ENCODE results near the gene FGF1.

The FGF1 gene

DNA sequence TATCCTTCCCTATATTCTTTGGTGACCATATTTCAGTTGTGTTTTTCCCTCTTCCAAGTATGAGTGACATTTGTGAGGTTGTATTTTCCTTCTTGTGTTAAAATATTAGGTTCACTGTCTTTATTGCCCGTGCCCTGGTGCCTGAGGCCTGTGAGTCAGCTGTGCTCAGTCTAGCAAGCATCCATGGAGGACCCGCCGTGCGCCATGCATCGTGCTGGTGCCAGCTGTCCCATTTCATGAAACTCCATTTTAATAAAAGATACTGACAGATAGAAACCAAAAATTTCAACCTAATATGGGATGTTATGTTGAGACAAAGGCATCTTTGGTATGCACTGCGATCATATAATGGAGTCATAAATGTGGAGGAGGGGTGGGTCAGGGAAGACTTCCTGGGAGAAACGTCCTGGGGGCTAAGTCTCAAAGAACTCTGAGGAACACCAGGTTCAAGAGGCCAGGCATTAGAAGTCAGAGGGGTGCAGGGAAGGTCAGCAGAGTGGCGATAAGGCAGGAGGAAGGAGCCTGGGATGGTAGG is 34.0 kb upstream of the FGF1 start:
- H3K9me3 ChIP-seq (ENCODE audit: control insufficient read depth, low read length) = no peaks in the 10 kb centered on the region
- DNase-seq = no peak
- H3K4ac ChIP-seq (ENCODE audit: low read depth in 1 of 2, low read length in 2 of 2) = no peak overlapping the region
- H3K18ac ChIP-seq (ENCODE audit: low read depth in 1 of 2, low read length in 2 of 2) = no peak overlapping the region
- H4K8ac ChIP-seq (ENCODE audit: low read length) = no peak overlapping the region
- H2AFZ ChIP-seq (ENCODE audit: low read depth, low read length) = no peak overlapping the region
- H3K36me3 ChIP-seq (ENCODE audit: control insufficient read depth in 1 of 2, insufficient read depth in 2 of 2, low read depth in 1 of 2, low read length in 2 of 2) = no peaks in the 10 kb centered on the region
- H2BK15ac ChIP-seq (ENCODE audit: low read depth, poor library complexity, severe bottlenecking) = no peak overlapping the region
- H3K4me3 ChIP-seq (ENCODE audit: insufficient read depth in 1 of 2, low read depth in 1 of 2, low read length in 2 of 2) = no peak overlapping the region
- H2BK120ac ChIP-seq (ENCODE audit: low read depth, low read length) = no peak overlapping the region
- WGBS = 76% methylated on average over 4 of the region's 8 CpGs
- no peak overlapping the region for H2BK5ac ChIP-seq (ENCODE audit: low read depth, low read length, poor library complexity, severe bottlenecking)
- no peak overlapping the region for H2BK12ac ChIP-seq (ENCODE audit: low read length in 2 of 2)
- H3K23ac ChIP-seq (ENCODE audit: low read length in 2 of 2) = no peak overlapping the region
- peak overlapping the region; percentile 21 for H2AK5ac ChIP-seq (ENCODE audit: low read length, severe bottlenecking)
- no peak overlapping the region for H3K27ac ChIP-seq (ENCODE audit: low read length, poor library complexity, severe bottlenecking)
- H3K14ac ChIP-seq (ENCODE audit: low read length in 2 of 2) = peak overlapping the region in 1 of 2 experiments; percentile 61
- no peaks in the 10 kb centered on the region for H3K27me3 ChIP-seq (ENCODE audit: control insufficient read depth in 1 of 2, insufficient read depth in 1 of 2, low read length in 2 of 2)
- no peak overlapping the region for H3K4me2 ChIP-seq (ENCODE audit: low read length, poor library complexity, severe bottlenecking)
- H4K91ac ChIP-seq (ENCODE audit: low read length) = no peak overlapping the region
- no peak overlapping the region for H3K9ac ChIP-seq (ENCODE audit: low read length)
- no peaks in the 10 kb centered on the region for H3K79me1 ChIP-seq (replicated peaks; ENCODE audit: low read length, poor library complexity, severe bottlenecking)
- H3K4me1 ChIP-seq (ENCODE audit: control insufficient read depth, insufficient read depth, low read depth, low read length) = peaks cover 11% of the 10 kb centered on the region

DNA sequence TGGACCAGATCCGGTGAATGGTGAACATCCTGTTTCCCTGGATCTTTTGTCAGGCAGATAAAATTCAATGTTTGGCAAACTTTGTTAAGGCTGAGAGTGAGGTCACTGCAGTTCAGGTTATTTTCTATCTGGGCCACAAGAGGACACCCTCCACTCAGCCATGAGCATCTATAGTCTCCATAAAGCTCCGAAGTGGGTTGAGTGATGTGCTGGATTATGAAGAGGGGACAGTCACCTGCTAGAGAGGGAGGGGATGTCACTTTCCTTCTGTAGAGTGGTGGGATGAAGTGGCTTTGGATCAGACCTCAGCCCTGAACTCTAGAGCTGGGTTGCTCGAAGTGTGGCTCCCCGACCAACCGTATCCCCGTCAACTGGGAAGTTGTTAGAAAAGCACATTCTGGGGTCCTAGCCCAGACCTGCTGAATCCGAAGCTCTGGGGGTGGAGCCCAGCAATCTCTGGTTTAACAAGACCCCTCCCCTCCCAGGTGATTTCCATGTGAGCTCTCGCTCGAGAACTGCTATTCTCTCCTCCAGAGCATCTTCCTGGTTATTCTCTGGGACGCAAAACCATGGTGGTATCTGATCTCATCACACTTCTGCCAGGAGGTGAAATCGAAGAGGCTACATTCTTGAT is 31.8 kb upstream of the FGF1 start:
- Histone ChIP-seq H3K23ac (ENCODE audit: low read length in 2 of 2) (no peak overlapping the region), H2BK120ac (ENCODE audit: low read depth, low read length) (no peak overlapping the region), H3K27me3 (ENCODE audit: control insufficient read depth in 1 of 2, insufficient read depth in 1 of 2, low read length in 2 of 2) (no peaks in the 10 kb centered on the region), H2BK5ac (ENCODE audit: low read depth, low read length, poor library complexity, severe bottlenecking) (no peak overlapping the region), H3K36me3 (ENCODE audit: control insufficient read depth in 1 of 2, insufficient read depth in 2 of 2, low read depth in 1 of 2, low read length in 2 of 2) (no peaks in the 10 kb centered on the region), H3K9ac (ENCODE audit: low read length) (peak overlapping the region; percentile 66), H2BK12ac (ENCODE audit: low read length in 2 of 2) (no peak overlapping the region), H2AFZ (ENCODE audit: low read depth, low read length) (no peak overlapping the region), H3K14ac (ENCODE audit: low read length in 2 of 2) (no peak overlapping the region), H4K8ac (ENCODE audit: low read length) (no peak overlapping the region), H4K91ac (ENCODE audit: low read length) (no peak overlapping the region), H3K4me3 (ENCODE audit: insufficient read depth in 1 of 2, low read depth in 1 of 2, low read length in 2 of 2) (no peak overlapping the region), H3K79me1 (replicated peaks; ENCODE audit: low read length, poor library complexity, severe bottlenecking) (no peaks in the 10 kb centered on the region), H3K18ac (ENCODE audit: low read depth in 1 of 2, low read length in 2 of 2) (peak overlapping the region in 1 of 2 experiments; percentile 59), H3K4me2 (ENCODE audit: low read length, poor library complexity, severe bottlenecking) (no peak overlapping the region), H3K9me3 (ENCODE audit: control insufficient read depth, low read length) (no peaks in the 10 kb centered on the region), H3K4ac (ENCODE audit: low read depth in 1 of 2, low read length in 2 of 2) (peak overlapping the region in 1 of 2 experiments; percentile 21), H3K27ac (ENCODE audit: low read length, poor library complexity, severe bottlenecking) (no peak overlapping the region), H2AK5ac (ENCODE audit: low read length, severe bottlenecking) (no peak overlapping the region), H3K4me1 (ENCODE audit: control insufficient read depth, insufficient read depth, low read depth, low read length) (peaks cover 11% of the 10 kb centered on the region), H2BK15ac (ENCODE audit: low read depth, poor library complexity, severe bottlenecking) (no peak overlapping the region)
- WGBS = 68% methylated on average over 11 of the region's 11 CpGs
- peak; percentile 67 for DNase-seq

DNA sequence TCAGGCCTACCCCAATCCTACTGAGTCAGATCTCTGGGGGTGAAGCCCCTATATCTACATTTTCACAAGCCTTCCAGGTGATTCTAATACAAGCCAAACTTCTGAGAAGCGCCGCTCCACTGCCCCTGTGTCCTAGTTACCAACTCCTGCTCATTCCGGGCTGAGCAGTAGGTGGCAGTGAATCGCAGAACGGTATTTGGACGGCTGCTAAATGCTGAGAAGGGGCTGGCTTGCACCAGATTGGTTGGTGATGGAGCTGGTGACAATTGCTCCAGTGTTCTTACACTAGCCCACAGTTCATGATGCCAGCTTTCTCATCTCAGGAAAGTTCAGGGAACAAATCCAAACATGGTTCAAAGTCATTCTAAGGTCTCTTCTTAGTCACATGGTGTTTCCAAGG is 31.1 kb upstream of the FGF1 start:
- Histone ChIP-seq H3K27me3 (ENCODE audit: control insufficient read depth in 1 of 2, insufficient read depth in 1 of 2, low read length in 2 of 2) (no peaks in the 10 kb centered on the region), H4K91ac (ENCODE audit: low read length) (no peak overlapping the region), H3K36me3 (ENCODE audit: control insufficient read depth in 1 of 2, insufficient read depth in 2 of 2, low read depth in 1 of 2, low read length in 2 of 2) (no peaks in the 10 kb centered on the region), H3K4me1 (ENCODE audit: control insufficient read depth, insufficient read depth, low read depth, low read length) (peaks cover 11% of the 10 kb centered on the region), H3K27ac (ENCODE audit: low read length, poor library complexity, severe bottlenecking) (no peak overlapping the region), H2AFZ (ENCODE audit: low read depth, low read length) (no peak overlapping the region), H2AK5ac (ENCODE audit: low read length, severe bottlenecking) (no peak overlapping the region), H3K4me2 (ENCODE audit: low read length, poor library complexity, severe bottlenecking) (no peak overlapping the region), H3K14ac (ENCODE audit: low read length in 2 of 2) (no peak overlapping the region), H4K8ac (ENCODE audit: low read length) (no peak overlapping the region), H3K4ac (ENCODE audit: low read depth in 1 of 2, low read length in 2 of 2) (no peak overlapping the region), H2BK12ac (ENCODE audit: low read length in 2 of 2) (no peak overlapping the region), H3K79me1 (replicated peaks; ENCODE audit: low read length, poor library complexity, severe bottlenecking) (no peaks in the 10 kb centered on the region), H2BK120ac (ENCODE audit: low read depth, low read length) (no peak overlapping the region), H2BK15ac (ENCODE audit: low read depth, poor library complexity, severe bottlenecking) (no peak overlapping the region), H3K18ac (ENCODE audit: low read depth in 1 of 2, low read length in 2 of 2) (no peak overlapping the region), H3K4me3 (ENCODE audit: insufficient read depth in 1 of 2, low read depth in 1 of 2, low read length in 2 of 2) (no peak overlapping the region), H3K23ac (ENCODE audit: low read length in 2 of 2) (no peak overlapping the region), H3K9ac (ENCODE audit: low read length) (peak overlapping the region; percentile 66), H3K9me3 (ENCODE audit: control insufficient read depth, low read length) (no peaks in the 10 kb centered on the region), H2BK5ac (ENCODE audit: low read depth, low read length, poor library complexity, severe bottlenecking) (no peak overlapping the region)
- 17% methylated on average over 6 of the region's 6 CpGs for WGBS
- DNase-seq = peak; percentile 76

DNA sequence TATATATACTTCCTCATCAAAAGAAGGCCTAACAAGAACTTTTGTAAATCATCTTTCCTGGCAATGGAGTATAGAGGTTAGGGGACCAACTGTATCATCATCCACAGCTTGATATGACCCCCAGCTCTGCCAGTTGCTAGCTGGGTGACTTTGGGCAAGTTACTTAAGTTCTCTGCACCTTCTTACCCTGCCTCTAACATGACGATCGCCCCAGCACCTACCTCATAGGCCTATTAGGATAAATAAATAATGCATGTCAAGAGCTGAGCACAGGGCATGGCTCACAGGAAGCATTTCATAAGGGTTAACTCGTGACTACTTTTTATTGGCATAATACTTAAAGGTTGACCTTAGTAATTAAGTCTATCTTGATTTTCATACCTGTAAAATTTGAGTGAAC is 29.4 kb upstream of the FGF1 start:
- Histone ChIP-seq H3K4ac (ENCODE audit: low read depth in 1 of 2, low read length in 2 of 2) (no peak overlapping the region), H3K27ac (ENCODE audit: low read length, poor library complexity, severe bottlenecking) (no peak overlapping the region), H3K14ac (ENCODE audit: low read length in 2 of 2) (no peak overlapping the region), H3K36me3 (ENCODE audit: control insufficient read depth in 1 of 2, insufficient read depth in 2 of 2, low read depth in 1 of 2, low read length in 2 of 2) (no peaks in the 10 kb centered on the region), H2AK5ac (ENCODE audit: low read length, severe bottlenecking) (no peak overlapping the region), H3K18ac (ENCODE audit: low read depth in 1 of 2, low read length in 2 of 2) (no peak overlapping the region), H2BK15ac (ENCODE audit: low read depth, poor library complexity, severe bottlenecking) (no peak overlapping the region), H3K27me3 (ENCODE audit: control insufficient read depth in 1 of 2, insufficient read depth in 1 of 2, low read length in 2 of 2) (no peaks in the 10 kb centered on the region), H2BK5ac (ENCODE audit: low read depth, low read length, poor library complexity, severe bottlenecking) (no peak overlapping the region), H3K9ac (ENCODE audit: low read length) (no peak overlapping the region), H3K4me2 (ENCODE audit: low read length, poor library complexity, severe bottlenecking) (no peak overlapping the region), H2BK12ac (ENCODE audit: low read length in 2 of 2) (no peak overlapping the region), H4K8ac (ENCODE audit: low read length) (no peak overlapping the region), H2AFZ (ENCODE audit: low read depth, low read length) (no peak overlapping the region), H4K91ac (ENCODE audit: low read length) (no peak overlapping the region), H3K79me1 (replicated peaks; ENCODE audit: low read length, poor library complexity, severe bottlenecking) (no peaks in the 10 kb centered on the region), H3K4me1 (ENCODE audit: control insufficient read depth, insufficient read depth, low read depth, low read length) (peaks cover 6% of the 10 kb centered on the region), H3K23ac (ENCODE audit: low read length in 2 of 2) (no peak overlapping the region), H3K9me3 (ENCODE audit: control insufficient read depth, low read length) (no peaks in the 10 kb centered on the region), H2BK120ac (ENCODE audit: low read depth, low read length) (no peak overlapping the region), H3K4me3 (ENCODE audit: insufficient read depth in 1 of 2, low read depth in 1 of 2, low read length in 2 of 2) (no peak overlapping the region)
- no peak for DNase-seq
- 81% methylated on average over 3 of the region's 3 CpGs for WGBS
